ENCODE measurements around the gene MCAT.

DNA sequence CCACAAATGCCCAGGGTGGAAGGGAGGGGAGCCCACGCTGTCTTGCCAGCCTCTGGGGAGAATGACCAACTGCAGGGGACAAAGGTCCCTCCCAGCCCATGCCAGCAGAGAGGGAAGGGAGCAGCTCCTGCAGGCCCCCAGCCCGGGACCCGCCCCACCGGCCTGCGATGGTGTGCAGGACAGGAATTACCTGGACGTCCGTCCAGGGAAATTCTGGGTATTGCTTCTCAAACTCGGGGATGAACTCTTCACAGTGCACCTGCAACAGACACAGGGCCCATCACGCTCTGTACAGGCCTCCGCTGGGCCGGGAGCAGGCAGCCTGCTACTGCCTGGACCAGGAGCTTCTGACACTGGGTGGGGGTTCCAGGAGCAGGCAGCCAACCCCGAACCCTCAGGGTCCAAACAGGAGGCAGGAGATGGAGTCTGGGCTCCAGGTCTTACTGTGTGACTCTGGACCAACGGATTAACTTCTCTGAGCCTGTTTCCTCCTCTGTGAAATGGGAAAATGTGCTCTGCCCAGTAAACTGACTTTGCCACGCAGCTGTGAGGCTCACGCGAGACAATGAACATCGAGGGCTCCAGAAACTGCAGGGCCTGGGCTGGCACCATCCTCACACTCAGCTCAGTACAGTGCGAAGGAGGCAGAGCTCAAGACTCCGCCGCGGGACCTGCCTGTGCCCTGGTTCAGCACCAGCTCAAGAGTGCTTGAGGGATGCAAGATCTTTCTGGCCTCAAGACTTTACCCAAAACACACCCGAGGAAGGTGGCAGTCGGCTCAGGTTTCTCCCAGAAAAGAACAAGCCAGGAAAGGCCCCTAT is 26.3 kb upstream of the MCAT start:
- TF ChIP-seq, protein P1, sequence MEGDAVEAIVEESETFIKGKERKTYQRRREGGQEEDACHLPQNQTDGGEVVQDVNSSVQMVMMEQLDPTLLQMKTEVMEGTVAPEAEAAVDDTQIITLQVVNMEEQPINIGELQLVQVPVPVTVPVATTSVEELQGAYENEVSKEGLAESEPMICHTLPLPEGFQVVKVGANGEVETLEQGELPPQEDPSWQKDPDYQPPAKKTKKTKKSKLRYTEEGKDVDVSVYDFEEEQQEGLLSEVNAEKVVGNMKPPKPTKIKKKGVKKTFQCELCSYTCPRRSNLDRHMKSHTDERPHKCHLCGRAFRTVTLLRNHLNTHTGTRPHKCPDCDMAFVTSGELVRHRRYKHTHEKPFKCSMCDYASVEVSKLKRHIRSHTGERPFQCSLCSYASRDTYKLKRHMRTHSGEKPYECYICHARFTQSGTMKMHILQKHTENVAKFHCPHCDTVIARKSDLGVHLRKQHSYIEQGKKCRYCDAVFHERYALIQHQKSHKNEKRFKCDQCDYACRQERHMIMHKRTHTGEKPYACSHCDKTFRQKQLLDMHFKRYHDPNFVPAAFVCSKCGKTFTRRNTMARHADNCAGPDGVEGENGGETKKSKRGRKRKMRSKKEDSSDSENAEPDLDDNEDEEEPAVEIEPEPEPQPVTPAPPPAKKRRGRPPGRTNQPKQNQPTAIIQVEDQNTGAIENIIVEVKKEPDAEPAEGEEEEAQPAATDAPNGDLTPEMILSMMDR (IDR thresholded peaks at IDR 0.05), result no peak
- TF ChIP-seq SIN3A (IDR thresholded peaks at IDR 0.05; ENCODE audit: borderline replicate concordance, insufficient read depth, low read depth, low read length), result no peak
- TF ChIP-seq TCF7L2 (IDR thresholded peaks at IDR 0.05; ENCODE audit: low read depth, low read length), result no peak
- TF ChIP-seq POLR2AphosphoS5 (IDR thresholded peaks at IDR 0.05; ENCODE audit: low read depth, low read length), result no peak
- TF ChIP-seq, protein P2, sequence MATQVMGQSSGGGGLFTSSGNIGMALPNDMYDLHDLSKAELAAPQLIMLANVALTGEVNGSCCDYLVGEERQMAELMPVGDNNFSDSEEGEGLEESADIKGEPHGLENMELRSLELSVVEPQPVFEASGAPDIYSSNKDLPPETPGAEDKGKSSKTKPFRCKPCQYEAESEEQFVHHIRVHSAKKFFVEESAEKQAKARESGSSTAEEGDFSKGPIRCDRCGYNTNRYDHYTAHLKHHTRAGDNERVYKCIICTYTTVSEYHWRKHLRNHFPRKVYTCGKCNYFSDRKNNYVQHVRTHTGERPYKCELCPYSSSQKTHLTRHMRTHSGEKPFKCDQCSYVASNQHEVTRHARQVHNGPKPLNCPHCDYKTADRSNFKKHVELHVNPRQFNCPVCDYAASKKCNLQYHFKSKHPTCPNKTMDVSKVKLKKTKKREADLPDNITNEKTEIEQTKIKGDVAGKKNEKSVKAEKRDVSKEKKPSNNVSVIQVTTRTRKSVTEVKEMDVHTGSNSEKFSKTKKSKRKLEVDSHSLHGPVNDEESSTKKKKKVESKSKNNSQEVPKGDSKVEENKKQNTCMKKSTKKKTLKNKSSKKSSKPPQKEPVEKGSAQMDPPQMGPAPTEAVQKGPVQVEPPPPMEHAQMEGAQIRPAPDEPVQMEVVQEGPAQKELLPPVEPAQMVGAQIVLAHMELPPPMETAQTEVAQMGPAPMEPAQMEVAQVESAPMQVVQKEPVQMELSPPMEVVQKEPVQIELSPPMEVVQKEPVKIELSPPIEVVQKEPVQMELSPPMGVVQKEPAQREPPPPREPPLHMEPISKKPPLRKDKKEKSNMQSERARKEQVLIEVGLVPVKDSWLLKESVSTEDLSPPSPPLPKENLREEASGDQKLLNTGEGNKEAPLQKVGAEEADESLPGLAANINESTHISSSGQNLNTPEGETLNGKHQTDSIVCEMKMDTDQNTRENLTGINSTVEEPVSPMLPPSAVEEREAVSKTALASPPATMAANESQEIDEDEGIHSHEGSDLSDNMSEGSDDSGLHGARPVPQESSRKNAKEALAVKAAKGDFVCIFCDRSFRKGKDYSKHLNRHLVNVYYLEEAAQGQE (IDR thresholded peaks at IDR 0.05; ENCODE audit: insufficient read depth in 1 of 2, low read depth in 2 of 2, low read length in 1 of 2), result no peak
